ENCODE results near the gene GARRE1.
"Not testable (repeated sequence)": the region's sequence is repeated elsewhere in the genome, so short reads cannot be mapped to it uniquely, and the experiment has no call there.

The GARRE1 gene

DNA sequence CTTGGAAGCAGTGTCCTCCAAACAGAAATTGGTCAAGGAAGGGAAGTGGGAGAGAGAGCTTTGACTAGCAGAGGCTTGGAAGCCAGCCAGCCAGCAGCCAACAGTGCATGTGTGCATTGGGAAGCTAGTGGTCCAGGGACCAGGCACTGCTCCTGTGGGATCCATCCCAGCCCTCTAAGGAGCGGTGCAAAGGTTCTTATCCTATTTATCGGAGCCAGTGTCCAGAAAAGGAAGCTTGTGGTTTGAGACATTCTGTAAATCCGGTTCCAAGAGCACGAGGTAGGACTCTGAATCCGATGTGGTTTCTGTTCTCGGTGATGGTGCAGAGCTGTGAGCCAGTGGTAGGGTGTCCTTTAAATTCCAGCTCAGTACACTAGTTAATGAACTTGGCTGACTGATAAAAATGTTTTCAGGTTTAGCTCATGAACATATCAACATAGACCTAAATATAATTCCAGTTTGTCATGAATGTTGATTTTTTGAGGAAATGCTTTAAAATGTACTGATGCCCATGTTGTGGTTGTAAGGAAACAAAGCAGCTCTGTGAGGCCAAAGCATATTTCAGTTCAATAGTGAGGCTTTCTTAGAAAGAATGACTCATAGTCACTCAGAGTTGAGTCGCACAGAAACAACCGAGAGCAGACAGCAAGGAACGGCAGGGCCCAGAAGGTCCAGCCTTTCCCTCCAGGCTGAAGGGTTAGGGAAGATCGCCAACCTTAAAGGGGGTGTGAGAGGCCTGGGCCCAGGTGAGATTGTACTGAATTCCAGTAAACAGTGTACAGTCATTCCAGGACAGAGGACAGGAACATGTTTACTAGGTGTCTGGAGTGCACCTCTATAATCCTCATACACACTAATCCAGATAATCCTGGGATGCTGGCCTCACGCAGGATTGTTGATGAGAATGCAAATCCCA is 21.5 kb upstream of the GARRE1 start:
- DNase-seq (ENCODE audit: low spot score) = peak; percentile 56

DNA sequence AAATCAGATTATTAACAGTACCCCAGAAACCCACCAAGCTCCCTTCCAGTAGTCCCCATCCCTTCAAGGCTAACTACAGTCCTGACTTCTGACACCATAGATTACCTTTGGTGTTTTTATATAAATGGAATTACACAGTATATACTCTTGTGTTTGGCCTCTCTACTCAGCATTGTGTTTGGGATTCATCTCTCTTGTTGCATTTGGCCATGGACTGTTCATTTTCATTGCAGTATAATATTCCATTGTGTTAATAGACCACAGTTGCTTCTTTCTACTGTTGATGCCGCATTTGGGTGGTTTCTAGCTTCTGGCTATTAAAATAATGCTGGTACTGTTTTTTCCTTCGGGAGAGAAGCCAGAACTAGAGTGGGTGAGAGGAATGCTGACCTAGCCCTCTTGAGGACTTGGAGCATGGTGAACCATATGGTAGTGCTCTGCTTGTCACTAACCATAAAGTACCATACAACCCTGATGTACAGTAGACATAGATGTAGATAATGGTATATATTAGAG is 18.9 kb upstream of the GARRE1 start:
- DNase-seq (ENCODE audit: low spot score) = no peak

DNA sequence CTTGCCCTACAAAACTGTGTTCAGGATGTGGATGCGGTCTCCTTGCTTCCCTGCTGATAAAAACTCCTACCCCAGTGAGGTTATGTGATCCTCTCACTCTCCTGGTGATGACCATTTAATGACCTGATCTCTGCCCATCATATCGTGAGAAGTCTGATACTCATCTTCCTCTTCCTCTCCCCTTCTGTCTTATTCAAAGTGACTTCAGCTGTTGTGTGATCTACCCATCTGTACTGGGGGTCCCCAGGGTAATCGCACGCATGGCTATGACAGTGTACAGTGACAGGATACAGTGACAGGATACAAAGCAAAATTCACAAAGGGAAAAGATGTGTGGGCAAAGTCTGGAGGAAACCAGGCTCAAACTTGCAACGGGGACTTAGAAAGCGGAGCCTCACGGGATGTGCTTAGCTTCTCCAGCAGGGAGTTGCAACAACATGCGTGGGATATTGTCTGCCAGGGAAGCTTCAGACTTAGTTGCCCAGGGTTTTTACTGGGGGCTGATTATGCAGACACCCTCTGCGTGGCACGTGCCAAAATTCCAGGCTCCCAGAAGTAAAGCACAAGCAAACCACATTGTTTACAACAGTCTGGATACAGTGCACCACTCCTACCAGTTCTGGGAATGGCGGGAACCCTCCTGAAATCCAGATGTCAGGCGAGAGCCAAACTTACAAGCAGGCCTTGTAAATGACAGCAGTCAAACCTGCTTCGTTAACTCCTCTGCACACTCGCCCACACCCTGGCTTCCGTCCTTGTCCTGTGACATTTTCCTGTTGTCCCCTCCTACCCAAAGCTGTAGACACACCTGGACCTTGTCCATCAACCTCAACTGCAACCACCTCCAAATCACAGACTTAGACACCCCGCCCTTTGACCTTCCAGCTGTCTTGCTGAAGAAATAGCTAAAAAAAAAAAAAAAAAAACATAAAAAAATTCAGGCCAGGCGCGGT is 18.0 kb upstream of the GARRE1 start:
- DNase-seq (ENCODE audit: low spot score) = no peak

DNA sequence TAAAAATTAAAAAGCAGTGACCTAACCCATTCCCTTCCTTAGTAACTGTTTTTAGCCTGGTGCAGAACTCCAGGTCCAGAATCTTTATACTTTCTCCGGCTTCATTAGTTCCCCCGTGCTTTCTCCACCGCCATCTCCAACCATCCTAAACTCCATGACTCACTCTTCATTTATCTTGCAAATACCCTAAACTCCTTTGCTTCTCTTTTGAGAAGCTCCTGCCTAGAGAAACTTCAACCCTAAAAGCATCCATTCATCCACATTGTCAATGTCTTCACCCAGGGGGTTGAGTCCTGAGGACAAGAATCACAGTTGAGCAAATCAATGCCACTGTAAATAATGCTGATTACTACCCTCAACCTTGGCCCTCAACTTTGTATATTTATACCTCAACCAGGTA is 17.1 kb upstream of the GARRE1 start:
- DNase-seq (ENCODE audit: low spot score) = no peak

DNA sequence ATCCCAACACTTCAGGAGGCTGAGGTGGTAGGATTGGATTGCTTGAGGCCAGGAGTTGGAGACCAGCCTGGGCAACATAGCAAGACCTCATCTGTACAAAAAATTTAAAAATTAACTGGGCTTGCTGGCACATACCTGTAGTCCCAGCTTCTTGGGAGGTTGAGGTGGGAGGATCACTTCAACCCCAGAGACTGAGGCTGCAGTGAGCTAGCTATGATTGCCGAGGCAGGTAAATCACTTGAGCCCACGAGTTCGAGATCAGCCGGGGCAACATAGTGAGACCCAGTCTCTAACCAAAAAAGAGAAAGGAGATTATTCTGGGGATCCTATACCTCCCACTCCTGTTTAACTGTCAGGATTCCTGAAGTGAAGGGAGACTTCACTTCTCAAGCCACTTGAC is 16.4 kb upstream of the GARRE1 start:
- DNase-seq (ENCODE audit: low spot score) = no peak

DNA sequence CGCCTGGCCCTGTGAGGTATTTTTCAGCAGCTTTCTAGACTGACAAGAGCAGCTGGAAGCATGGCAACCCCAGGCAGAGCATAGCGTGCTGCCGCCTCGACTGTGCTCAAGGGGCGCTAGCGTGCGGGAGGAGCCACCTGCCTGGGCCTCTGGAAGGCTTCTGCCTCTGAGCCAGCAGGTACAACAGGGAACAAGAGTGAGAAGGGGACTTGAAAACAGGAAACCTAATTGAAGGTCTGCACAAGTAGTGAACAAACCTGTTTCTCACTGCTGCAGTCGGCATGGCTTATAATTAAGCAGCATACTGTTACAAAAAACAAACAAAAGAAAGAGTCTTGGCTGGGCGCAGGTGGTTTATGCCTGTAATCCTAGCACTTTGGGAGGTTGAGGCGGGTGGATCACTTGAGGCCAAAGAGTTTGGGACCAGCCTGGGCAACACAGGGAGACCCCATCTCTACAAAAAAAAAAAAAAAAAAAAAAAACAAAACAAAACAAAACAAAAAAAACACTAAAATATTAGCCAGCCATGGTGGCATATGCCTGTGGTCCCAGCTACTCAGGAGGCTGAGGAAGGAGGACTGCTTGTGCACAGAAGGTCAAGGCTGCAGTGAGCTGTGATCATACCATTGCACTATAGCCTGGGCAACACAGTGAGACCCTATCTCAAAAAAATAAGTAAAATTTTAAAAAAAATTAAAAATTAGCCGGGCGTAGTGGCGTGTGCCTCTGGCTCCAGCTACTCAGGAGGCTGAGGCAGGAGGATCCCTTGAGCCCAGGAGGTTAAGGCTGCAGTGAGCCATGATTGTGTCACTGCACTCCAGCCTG is 12.6 kb upstream of the GARRE1 start:
- DNase-seq (ENCODE audit: low spot score) = no peak

DNA sequence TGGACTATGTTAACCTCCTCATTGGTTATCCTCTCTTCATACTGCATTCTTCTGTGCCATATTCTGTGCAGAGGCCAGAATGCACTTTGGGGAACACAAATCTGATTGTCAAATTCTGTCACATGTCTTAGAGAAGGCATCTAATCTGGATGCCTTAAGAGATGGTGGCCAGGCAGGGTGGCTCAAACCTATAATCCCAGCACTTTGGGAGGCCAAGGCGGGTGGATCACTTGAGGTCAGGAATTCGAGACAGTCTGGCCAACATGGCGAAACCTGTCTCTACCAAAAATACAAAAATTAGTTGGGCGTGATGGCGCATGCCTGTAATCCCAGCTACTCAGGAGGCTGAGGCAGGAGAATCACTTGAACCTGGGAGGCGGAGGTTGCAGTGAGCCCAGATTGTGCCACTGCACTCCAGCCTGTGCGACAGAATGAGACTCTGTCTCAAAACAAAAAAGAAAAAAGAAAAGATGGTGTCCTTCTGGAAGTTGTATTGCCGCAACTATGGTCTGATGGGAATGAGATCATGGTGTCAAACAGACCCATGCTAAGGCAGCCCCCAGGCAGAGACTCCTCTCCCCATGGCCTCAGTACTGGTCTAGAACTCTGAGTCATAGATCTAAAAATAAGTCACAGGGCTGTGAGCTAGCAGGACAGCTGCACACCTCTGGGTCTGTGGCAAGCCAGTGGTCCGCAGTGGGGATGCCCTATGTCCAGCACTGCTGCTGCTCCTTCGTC is 11.0 kb upstream of the GARRE1 start:
- not testable (repeated sequence) for DNase-seq (ENCODE audit: low spot score)

DNA sequence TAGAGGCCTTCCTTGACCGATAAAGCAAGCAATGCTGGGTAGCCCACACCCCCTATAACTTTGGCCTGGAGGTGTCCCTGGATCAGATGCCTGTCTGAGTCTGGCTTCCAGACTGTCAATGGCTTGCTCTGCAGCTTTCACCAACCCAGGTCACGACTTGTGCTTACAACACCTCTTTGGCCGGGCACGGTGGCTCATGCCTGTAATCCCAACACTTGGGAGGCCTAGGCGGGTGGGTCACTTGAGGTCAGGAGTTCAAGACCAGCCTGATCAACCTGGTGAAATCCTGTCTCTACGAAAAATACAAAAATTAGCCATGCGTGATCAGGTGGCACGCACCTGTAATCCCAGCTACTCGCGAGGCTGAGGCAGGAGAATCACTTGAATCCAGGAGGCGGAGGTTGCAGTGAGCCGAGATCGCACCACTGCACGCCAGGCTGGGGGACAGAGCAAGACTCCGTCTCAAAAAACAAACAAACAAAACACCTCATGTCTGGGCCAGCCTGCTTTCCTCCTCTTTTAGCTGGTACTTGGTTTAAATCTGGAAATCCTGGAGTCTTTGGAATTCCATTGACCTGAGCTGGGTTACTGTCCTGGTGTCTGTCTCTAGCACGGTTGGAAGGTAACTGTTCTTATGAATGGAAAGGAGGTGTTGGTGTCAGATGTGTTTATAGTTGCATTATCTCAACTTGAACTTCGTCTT is 10.3 kb upstream of the GARRE1 start:
- no peak for DNase-seq (ENCODE audit: low spot score)

DNA sequence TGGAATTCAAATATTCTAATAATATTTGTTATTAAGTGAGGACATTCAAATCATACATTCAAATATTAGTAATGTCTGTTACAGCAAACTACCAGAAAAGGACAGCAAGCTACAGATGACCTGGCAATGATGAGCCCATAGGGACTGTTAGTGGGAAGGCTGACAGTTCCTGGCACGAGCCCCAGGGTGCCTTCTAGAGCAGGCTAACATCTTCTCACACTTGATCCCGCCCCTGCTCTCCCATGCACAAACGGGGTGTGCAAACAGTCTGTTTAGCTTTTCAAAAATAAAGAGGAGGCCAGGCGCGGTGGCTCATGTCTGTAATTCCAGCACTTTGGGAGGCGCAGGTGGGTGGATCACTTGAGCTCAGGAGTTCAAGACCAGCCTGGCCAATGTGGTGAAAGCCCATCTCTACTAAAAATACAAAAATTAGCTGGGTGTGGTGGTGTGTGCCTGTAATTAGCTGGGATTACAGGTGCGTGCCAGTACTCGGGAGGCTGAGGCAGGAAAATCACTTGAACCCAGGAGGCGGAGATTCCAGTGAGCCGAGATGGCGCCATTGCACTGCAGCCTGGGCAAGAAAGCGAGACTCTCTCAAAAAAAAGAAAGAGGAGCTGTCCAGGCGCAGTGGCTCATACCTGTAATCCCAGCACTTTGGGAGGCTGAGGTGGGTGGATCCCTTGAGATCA is 9.6 kb upstream of the GARRE1 start:
- no peak for DNase-seq (ENCODE audit: low spot score)

DNA sequence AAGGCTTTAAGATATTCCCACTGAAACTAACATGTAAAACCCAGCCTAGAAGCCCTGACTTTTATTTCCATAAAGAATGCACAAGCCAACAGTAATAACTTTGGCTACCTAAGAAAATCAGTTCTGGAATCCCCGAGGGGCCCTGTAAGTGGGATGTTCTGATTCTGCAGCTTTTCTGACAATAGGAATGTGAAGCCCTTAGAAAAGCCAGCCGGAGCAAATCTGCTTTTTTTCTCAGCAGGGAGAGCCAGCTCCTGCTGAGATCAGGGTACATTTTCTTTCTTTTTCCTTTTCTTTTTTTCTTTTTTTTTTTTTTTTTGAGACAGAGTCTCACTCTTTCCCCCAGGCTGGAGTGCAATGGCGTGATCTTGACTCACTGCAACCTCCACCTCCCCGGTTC is 8.0 kb upstream of the GARRE1 start:
- DNase-seq (ENCODE audit: low spot score) = no peak

DNA sequence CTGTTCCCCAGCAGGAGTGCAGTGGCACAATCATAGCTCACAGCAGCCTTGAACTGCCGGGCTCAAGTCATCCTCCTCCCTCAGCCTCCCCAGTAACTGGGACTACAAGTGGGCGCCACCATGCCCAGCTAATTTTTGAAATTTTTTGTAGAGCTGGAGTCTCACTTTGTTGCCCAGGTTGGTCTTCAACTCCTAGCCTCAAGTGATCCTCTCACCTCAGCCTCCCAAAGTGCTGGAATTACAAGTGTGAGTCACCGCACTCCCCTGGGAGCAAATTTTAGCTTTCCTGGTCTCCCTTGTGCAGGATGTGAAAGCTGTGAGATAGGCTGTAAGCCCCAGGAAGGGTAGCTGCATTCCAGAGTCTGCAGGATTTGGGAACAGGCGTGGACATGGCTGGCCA is 5.4 kb upstream of the GARRE1 start:
- DNase-seq (ENCODE audit: low spot score) = no peak

DNA sequence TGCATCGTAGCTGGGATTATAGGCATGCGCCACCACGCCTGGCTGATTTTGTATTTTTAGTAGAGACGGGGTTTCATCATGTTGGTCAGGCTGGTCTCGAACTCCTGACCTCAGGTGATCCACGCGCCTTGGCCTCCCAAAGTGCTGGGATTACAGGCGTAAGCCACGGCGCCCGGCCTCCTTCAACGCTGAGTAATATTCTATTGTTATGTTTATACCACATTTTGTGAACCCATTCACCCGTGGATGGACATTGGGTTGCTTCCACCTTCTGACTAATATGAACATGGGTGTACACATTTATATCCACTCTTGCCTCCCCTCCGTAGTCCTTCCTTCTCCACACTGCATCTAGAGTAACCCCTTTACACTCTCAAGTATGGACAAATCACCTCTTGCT is 1.2 kb upstream of the GARRE1 start:
- DNase-seq (ENCODE audit: low spot score) = not testable (repeated sequence)

DNA sequence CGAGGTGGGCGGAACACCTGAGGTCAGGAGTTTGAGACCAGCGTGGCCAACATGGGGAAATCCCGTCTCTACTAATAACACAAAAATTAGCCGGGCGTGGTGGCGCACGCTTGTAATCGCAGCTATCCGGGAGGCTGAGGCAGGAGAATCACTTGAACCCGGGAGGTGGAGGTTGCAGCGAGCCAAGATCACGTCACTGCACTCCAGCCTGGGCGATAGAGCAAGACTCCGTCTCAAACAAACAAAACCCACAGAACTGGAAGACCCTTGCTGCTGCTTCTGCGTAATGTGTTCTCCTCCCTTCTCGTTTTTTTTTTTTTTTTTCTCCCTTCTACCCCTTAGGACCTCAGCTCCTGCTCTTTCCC is 691 bp upstream of the GARRE1 start:
- DNase-seq (ENCODE audit: low spot score) = not testable (repeated sequence)

DNA sequence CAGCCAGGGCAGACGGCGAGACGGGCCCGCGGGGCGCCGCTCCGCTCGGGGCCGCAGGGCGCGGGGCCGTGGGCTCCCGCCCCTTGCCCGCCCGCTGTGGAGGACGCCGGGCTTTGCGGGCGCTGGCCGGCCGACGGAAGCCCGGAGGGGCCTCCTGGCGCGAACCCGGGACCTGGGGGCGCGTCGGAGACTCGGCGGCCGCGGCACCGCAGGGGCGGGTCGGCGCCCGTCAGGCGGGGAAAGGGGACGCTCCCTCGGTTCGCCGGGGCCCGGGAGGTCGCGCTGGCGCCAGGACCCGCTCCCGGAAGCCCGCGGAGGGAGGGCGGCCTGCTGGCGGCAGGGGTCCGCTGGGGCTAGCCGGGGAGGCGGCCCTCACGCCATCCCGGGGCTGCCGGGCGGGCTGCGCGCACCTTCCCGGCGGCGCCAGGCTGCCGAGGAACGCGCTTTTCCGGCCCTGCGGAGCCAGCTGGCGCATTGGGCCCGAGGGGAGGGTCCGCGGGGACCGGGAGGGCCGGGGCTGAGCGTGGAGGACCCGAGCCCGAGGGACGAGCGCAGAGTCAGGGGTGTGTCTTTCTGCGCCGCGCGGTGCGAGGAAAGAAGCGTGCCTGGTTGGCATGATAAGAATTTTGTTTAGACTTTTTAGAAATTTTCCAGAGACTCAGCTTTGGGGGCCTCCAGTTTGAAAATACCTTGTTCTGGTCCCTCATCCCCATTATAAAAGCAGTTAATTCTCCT is 511 bp downstream of the GARRE1 start:
- no peak for DNase-seq (ENCODE audit: low spot score)

DNA sequence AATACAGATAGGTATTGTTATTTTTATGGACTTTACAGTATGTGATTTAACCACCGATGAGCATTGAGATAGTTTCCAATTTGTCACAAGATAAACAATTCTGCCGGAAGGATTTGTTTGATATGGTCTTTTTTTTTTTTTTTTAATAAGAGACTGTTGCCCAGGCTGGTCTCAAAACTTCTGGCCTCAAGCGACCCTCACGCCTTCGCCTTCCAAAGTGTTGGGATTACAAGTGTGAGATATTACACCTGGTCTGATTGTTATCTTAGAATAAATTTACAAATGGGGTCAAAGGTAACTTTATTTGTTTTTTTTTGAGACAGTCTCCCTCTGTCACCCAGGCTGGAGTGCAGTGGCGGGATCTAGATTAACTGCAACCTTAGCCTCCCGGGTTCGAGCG is 1.2 kb downstream of the GARRE1 start:
- no peak for DNase-seq (ENCODE audit: low spot score)

DNA sequence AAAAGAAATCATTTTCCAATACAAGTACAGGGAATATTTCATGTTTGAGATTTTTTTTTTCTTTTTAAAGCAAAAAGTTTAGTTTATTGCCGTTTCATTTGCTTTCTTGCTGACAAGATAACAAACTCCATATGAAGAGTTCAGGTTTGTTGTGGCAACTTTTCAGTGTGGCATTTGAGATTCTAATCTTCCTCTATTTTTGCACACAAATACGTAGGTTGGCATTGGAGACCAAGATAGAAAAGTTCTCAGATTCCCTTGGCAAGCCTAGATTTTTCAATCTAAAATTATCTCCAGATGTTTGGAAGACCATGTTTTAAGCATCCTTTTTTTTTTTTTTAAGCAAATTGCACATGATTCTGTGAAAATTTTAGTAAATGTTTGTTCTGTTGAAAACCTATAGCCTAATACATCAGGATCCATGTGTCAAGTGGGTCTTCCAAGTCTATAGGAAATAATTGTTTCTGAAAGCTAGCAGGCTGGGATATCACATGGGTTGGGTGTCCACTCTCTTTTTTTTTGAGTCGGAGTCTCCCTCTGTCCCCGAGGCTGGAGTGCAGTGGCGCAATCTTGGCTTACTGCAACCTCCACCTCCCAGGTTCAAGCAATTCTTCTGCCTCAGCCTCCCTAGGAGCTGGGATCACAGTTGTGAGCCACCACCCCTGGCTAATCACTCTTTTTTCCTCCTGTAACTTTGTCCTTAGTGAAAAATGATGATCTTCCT is 2.6 kb downstream of the GARRE1 start:
- no peak for DNase-seq (ENCODE audit: low spot score)

DNA sequence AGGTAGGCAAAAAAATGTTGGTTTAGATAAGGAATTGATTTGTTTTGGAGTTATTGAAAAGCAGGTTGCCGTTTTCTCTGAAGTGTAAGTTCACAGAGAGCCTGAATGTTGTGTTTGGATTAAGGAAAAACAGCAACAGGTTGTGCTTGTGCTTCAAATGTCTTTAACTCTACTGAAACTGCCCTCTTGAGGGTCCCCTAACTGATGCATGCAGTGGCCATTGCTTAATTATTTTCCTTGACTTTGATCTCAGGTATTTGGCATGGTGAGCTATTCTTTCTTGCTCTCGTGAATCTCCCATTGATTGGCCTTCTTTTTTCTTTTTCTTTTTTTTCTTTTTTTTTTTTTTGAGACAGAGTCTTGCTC is 3.2 kb downstream of the GARRE1 start:
- no peak for DNase-seq (ENCODE audit: low spot score)

DNA sequence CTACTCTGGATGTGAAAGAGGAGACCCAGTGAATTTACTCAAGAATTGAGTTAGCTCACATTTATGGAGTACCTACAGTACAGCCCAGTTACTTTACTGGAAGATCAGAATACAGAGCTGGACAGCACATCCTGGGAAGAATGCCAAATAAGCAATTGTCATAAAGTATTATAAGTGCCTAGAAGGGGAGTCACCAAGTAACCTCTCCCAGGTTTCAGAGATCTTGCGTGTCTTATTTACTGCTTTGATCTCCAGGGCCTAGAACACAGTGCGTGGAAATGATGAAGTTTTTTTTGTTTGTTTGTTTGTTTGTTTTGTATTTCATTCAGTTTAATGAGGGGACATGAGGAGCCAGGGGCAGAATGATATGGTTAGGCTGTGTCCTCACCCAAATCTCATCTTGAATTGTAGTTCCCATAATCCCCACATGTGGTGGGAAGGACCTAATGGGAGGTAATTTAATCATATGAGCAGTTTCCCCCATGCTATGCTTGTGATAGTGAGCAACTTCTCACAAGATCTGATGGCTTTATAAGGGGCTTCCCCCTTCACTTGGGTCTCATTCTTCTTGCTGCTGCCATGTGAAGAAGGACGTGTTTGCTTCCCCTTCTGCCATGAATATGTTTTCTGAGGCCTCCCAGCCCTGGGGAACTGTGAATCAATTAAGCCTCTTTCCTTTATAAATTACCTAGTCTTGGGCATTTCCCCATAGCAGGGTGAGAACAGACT is 5.2 kb downstream of the GARRE1 start:
- DNase-seq (ENCODE audit: low spot score) = no peak
